GM21390 (cell line): ENCODE data around the gene APOC1.

Experiments
- ATAC-seq: cut with Tn5 transposase; IDR thresholded peaks from one replicate; pipeline ENCODE4 v1.9.1; 2021; ENCODE audit not compliant: unreplicated experiment

Gene APOC1

GRCh38 chr19:44955505-44956439, 41.4 kb downstream of the APOC1 start:
- ATAC-seq, result peak; percentile 20

GRCh38 chr19:44957526-44957925, 43.1 kb downstream of the APOC1 start:
- ATAC-seq, result no peak

- ATAC-seq, result no peak
Observed at GRCh38 chr19:44958090-44958489, 43.7 kb downstream of the APOC1 start.

GRCh38 chr19:44959691-44960090, 45.3 kb downstream of the APOC1 start:
- ATAC-seq, result no peak

- ATAC-seq, result no peak
Observed at GRCh38 chr19:44960906-44961728, 46.7 kb downstream of the APOC1 start.

GRCh38 chr19:44961821-44962220, 47.4 kb downstream of the APOC1 start:
- no peak for ATAC-seq

GRCh38 chr19:44968118-44968517, 53.7 kb downstream of the APOC1 start:
- ATAC-seq, result no peak

DNA sequence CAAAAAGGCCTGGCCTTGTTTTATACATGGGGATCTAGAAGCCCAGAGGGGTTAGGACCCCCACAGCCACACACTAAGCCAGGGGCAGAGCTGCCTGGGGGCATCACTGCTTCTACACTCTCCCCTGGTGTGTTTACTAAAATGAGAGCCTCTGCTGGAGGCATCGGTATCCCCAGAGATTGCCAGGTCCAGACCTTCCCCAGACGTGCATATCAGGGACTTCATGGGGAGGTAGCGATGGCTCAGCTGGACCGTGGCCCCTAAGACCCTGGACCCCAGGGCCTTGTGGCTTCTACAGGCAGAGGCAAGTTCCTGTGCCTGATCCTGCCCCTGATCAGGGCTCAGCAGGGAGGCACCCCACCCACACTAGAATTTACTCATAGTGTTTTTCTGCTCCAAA, 54.3 kb downstream of the APOC1 start:
- no peak for ATAC-seq
